GM18511 (cell line): Measurements from ENCODE around the gene CATSPERD.

Experiments used
- ATAC-seq: cut with Tn5 transposase; IDR thresholded peaks from one replicate; pipeline ENCODE4 v1.9.1; 2021; ENCODE audit warnings: mild to moderate bottlenecking, moderate library complexity; ENCODE audit not compliant: unreplicated experiment

The CATSPERD gene

DNA sequence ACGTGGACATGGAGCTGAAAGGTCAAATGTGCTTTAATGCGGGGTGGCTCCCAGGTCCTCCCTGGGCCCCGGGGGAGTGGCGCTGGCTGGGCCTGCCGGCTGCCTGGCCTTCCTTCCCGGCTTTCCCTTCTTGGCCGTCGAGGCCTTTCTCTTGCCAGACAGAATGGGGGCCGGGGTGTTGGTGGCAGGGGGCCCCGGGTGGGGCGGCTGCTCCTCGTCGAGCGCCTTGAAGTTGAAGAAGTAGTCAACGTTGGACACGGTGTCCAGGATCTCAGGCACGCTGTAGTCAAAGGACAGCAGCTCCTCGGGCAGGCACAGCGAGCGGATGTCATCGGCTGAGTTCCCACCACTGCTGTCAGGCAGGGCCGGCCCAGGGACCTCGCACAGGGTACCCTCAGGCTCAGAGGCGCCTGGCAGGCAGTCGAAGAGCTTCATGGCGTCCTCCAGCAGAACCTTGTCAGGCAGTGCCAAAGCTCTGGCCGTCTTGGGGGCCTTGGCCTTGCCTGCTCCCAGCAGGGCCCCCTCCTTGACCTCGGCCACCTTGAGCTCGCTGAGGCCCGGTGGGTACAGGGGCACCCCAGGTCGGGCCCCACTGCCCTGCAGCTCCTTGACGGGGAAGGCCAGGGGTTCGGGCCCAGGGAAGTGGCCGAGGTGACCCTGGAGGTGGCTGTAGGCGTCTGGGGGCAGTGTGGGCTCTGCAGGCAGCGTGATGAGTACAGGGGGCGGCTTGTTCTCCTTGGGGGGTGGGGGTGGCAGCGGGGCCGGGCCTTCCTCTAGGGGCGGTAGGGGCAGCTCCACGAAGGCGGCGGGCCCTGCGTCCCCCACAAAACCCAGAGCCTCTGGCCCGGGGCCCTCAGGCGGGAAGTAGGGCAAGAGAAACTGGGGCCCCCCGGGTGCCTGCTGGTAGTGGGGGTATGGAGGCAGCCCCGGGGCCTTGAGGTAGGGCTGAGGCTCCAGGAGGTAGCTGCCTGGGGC, 62.8 kb downstream of the CATSPERD start:
- no peak for ATAC-seq

GRCh38 chr19:5784581-5785147, 64.2 kb downstream of the CATSPERD start, which contains the start of gene PRR22:
PRR22 (minus strand) TSS chr19:5784746; CDS start chr19:5784660, 86 bp downstream.
- no peak for ATAC-seq

GRCh38 chr19:5785423-5785822, 65.0 kb downstream of the CATSPERD start:
- no peak for ATAC-seq

GRCh38 chr19:5786593-5787408, 66.4 kb downstream of the CATSPERD start:
- no peak for ATAC-seq

- ATAC-seq = no peak
These were observed 67.2 kb downstream of the CATSPERD start for GRCh38 chr19:5787409-5788182.

- no peak for ATAC-seq
These were observed 68.0 kb downstream of the CATSPERD start for GRCh38 chr19:5788422-5788821.

DNA sequence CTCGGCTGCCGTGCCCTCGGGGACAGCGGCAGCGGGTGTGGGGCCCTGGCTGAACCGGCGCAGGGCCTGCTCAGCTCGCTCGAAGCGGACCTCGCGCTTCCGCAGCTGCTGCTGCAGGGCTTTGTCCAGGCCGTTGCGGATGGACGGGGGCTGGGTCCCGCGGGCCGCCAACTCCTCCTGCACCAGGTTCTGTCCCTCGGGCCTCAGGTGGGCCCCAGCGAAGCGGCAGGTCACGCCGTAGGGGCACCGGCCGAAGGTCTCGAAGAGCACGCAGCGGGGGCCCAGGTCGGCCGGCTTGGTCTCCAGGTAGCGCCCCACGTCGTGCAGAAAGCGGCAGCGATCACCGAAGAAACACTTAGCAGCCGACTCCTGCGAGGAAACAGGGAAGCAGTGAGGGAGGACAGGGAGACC, 68.9 kb downstream of the CATSPERD start:
- no peak for ATAC-seq

- no peak for ATAC-seq
These were observed 69.6 kb downstream of the CATSPERD start for GRCh38 chr19:5789886-5790558.

- peak; percentile 93 for ATAC-seq
These were observed 70.4 kb downstream of the CATSPERD start, which contains the start of gene DUS3L for GRCh38 chr19:5790559-5791520. DUS3L (minus strand) TSS chr19:5791163; CDS start chr19:5791141, 22 bp downstream.

DNA sequence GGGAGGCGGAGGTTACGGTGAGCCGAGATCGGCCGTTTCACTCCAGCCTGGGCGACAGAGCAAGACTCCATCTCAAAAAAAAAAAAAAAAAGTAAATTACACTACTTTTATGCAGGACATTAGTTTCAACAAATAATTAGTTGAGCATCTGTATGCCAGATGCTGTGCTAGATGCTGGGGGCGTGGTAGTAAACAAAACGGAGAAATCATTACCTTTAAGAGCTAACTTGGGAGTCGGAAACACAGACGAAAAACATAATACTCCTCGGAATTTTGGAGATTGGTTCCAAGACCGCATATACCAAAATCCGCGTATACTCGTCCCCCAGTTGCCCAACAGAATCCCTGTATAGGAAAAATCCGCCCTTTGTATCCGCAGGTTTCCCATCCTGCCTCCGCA, 71.8 kb downstream of the CATSPERD start:
- no peak for ATAC-seq

GRCh38 chr19:5793188-5793587, 72.8 kb downstream of the CATSPERD start:
- ATAC-seq = no peak

DNA sequence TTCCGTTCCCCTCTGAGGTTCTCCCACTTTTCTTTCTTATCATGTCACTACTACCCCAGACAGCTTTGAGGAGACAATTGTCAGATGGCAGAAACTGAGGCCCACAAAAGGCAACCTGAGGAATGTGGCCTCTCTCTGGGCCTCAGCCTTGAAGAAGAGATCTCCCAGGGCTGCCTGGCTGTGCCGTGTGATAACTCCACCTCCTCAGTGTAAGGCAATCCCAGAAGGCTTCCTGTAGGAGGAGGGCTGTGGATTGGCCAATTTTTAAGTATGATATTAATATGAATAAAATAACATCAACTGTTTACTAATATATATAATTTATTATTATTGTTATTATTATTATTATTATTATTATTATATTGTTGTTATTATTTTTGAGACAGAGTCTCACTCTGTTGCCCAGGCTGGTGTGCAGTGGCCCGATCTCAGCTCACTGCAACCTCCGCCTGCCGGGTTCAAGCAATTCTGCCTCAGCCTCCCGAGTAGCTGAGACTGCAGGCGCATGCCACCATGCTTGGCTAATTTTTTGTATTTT, 75.0 kb downstream of the CATSPERD start:
- ATAC-seq = no peak

DNA sequence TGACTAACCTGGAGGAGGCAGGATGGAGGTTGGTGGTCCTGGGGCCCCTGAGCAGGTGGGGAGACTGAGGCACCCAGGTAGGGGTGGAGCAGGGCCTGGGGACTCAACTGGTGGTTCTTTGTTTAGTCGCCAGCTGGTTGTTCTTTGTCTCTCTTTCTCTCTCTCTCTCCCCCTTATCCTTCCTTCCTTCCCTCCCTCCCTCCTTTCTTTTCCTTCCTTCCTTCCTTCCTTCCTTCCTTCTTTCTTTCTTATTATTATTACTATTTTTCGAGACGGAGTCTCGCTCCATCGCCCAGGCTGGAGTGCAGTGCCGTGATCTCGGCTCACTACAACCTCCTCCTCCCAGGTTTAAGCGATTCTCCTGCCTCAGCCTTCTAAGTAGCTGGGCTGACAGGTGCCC, 77.8 kb downstream of the CATSPERD start:
- no peak for ATAC-seq

DNA sequence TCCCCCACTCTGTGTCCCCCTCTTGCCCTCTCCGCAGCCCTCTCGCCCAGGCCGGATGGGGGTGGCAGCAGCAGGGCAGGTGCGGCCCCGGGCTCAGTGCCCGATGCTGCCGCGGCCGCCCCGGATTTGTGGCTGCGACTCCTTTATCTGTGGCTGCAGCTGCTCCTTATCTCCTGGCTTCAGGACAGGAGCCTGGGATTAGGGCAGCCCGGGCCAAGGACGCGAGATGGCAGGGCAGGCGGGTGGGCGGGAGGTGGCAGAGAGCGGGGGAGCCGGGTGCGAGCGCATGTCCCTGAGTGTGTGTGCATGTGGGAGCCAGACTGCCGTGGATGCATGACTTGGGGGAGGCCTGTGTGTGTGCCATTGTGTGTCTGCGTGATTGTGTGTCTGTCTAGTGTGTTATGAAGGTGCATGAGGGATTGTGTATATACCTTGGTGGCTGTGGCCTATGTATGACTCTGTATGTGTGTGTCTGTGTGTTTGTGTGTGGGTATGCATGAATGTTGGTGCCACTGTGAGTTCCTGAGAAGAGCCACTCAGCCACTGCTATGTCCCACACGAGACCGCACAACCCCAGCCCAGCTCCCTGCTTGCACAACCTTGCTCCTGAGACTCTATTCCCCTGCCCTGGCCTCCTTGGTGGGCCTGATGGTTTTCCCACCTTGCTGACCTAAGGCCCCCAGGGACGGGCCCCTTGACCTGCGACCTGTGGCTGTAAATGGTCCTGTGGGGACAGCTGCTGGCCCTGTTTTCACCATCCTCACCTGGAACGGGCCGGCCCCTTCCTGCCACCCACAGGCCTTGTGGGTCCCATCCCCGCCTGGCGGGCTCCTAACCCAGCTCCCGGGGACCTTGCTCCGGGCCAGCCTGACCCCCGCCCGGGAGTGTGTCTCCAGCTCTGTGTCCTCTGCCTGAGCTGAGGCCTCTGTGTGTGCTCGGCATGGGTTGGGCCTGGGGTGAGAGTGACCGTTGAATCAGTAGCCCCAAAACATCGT, 79.1 kb downstream of the CATSPERD start:
- ATAC-seq = no peak

- no peak for ATAC-seq
These were observed 80.2 kb downstream of the CATSPERD start for GRCh38 chr19:5800361-5801270.
